KMS-11 (cell line): ENCODE measurements around the gene SCO2.

Source experiments
- H2AFZ ChIP-seq: fragments of 200-600 bp; sonication (generic); 2 replicates; pipeline ENCODE4 v1.6.1; 2016; ENCODE audit warnings: antibody characterized with exemption, mixed run types, low read depth
- H3K27ac ChIP-seq: fragments of 200-600 bp; sonication (generic); 2 replicates; pipeline ENCODE4 v1.6.1; 2016; ENCODE audit warnings: mild to moderate bottlenecking, mixed run types
- H3K27me3 ChIP-seq: fragments of 200-600 bp; sonication (generic); 2 replicates; pipeline ENCODE4 v1.6.1; 2017; ENCODE audit warnings: mild to moderate bottlenecking, low read depth, mixed run types, moderate library complexity; ENCODE audit not compliant: insufficient read depth
- H3K36me3 ChIP-seq: fragments of 200-600 bp; sonication (generic); 2 replicates; pipeline ENCODE4 v1.6.1; 2017; ENCODE audit warnings: mild to moderate bottlenecking, mixed run types; ENCODE audit not compliant: insufficient read depth
- H3K4me1 ChIP-seq: fragments of 200-600 bp; sonication (generic); 2 replicates; pipeline ENCODE4 v1.6.1; 2016; ENCODE audit warnings: mild to moderate bottlenecking, low read depth, mixed run types; ENCODE audit not compliant: poor library complexity, severe bottlenecking
- H3K4me2 ChIP-seq: fragments of 200-600 bp; sonication (generic); 2 replicates; pipeline ENCODE4 v1.7.0; 2016; ENCODE audit warnings: mild to moderate bottlenecking, mixed run types
- H3K4me3 ChIP-seq: fragments of 200-600 bp; sonication (generic); IDR thresholded peaks from 2 replicates; pipeline ENCODE4 v1.6.1; 2017; ENCODE audit warnings: low read depth, low read length, mixed read lengths; ENCODE audit not compliant: insufficient read depth
- H3K79me2 ChIP-seq: fragments of 200-600 bp; sonication (generic); 2 replicates; pipeline ENCODE4 v1.6.1; 2016; ENCODE audit warnings: low read depth, mixed run types; ENCODE audit not compliant: insufficient read depth
- H3K9ac ChIP-seq: fragments of 200-600 bp; sonication (generic); 2 replicates; pipeline ENCODE4 v1.6.1; 2016; ENCODE audit warnings: mild to moderate bottlenecking, mixed run types
- H4K20me1 ChIP-seq: fragments of 200-600 bp; sonication (generic); 2 replicates; pipeline ENCODE4 v1.6.1; 2016; ENCODE audit warnings: mild to moderate bottlenecking, mixed run types; ENCODE audit not compliant: insufficient read depth
- CTCF ChIP-seq: fragments of 200-600 bp; sonication (generic); conservative IDR thresholded peaks from 2 replicates; pipeline ENCODE4 v1.6.1; 2017; ENCODE audit warnings: low read depth, mild to moderate bottlenecking, antibody characterized with exemption, low read length, moderate library complexity, mixed read lengths

The SCO2 gene

GRCh38 chr22:50513175-50513574 is 12.2 kb downstream of the SCO2 start:
- Histone ChIP-seq H3K27ac (no peak overlapping the region), H2AFZ (no peak overlapping the region), H3K4me3 (no peak overlapping the region), H3K79me2 (peaks cover 60% of the 10 kb centered on the region), H3K9ac (no peak overlapping the region), H3K4me1 (peaks cover 13% of the 10 kb centered on the region), H4K20me1 (no peaks in the 10 kb centered on the region), H3K36me3 (no peaks in the 10 kb centered on the region), H3K4me2 (no peak overlapping the region), H3K27me3 (no peaks in the 10 kb centered on the region)
- TF ChIP-seq CTCF = no peak

GRCh38 chr22:50508897-50509296 is 16.5 kb downstream of the SCO2 start:
- Histone ChIP-seq H3K79me2 (peaks cover 58% of the 10 kb centered on the region), H3K4me3 (no peak overlapping the region), H2AFZ (no peak overlapping the region), H3K36me3 (no peaks in the 10 kb centered on the region), H3K4me1 (peaks cover 13% of the 10 kb centered on the region), H3K4me2 (peak overlapping the region; percentile 75), H3K9ac (peak overlapping the region; percentile 76; the same call in 1 of the 2 replicates), H4K20me1 (no peaks in the 10 kb centered on the region), H3K27me3 (no peaks in the 10 kb centered on the region), H3K27ac (peak overlapping the region; percentile 63)
- no peak for TF ChIP-seq CTCF

- H3K27ac ChIP-seq = peak within 1 kb of the TSS; percentile 63
Measured at GRCh38 chr22:50507991-50508884, 17.2 kb downstream of the SCO2 start, which contains the start of gene NCAPH2. NCAPH2 (plus strand) TSS chr22:50508224; CDS start chr22:50508338, 114 bp downstream.

GRCh38 chr22:50507421-50507990 is 17.9 kb downstream of the SCO2 start, which contains the start of gene LMF2:
LMF2 (minus strand) TSS chr22:50507702; CDS start chr22:50507675, 27 bp downstream.
- Histone ChIP-seq H3K79me2 (peaks cover 44% of the 10 kb centered on the region), H3K4me2 (peak within 1 kb of the TSS; percentile 75), H3K9ac (peak within 1 kb of the TSS; percentile 76), H4K20me1 (no peaks in the 10 kb centered on the region), H3K27me3 (no peaks in the 10 kb centered on the region), H3K4me3 (no peak within 1 kb of the TSS), H3K36me3 (no peaks in the 10 kb centered on the region), H3K27ac (peak within 1 kb of the TSS; percentile 63), H2AFZ (peak within 1 kb of the TSS; percentile 54; the same call in 1 of the 2 replicates), H3K4me1 (peaks cover 13% of the 10 kb centered on the region)
- no peak for TF ChIP-seq CTCF

More at GRCh38 chr22:50507991-50508884, 17.2 kb downstream of the SCO2 start, which contains the start of gene NCAPH2:
- Histone ChIP-seq H2AFZ (peak within 1 kb of the TSS; percentile 54; the same call in 1 of the 2 replicates), H4K20me1 (no peaks in the 10 kb centered on the region), H3K4me2 (peak within 1 kb of the TSS; percentile 75), H3K4me1 (peaks cover 13% of the 10 kb centered on the region), H3K36me3 (no peaks in the 10 kb centered on the region), H3K4me3 (no peak within 1 kb of the TSS), H3K9ac (peak within 1 kb of the TSS; percentile 76), H3K27me3 (no peaks in the 10 kb centered on the region), H3K79me2 (peaks cover 52% of the 10 kb centered on the region)
- no peak for TF ChIP-seq CTCF
